NB4 (cell line): ENCODE results near the gene RPS6KA2.
"Not testable (repeated sequence)": the region's sequence is repeated elsewhere in the genome, so short reads cannot be mapped to it uniquely, and the experiment has no call there.

Source experiments
- DNase-seq: peaks from one replicate; pipeline ENCODE4 v3.0.0; 2010; ENCODE audit warnings: low read depth
- H3K4me3 ChIP-seq: one replicate; pipeline ENCODE4 v1.5.1; 2011; ENCODE audit warnings: mild to moderate bottlenecking, low read depth, low read length, moderate library complexity
- MYC ChIP-seq: IDR thresholded peaks from 2 replicates; pipeline ENCODE4 v1.6.1; 2011; ENCODE audit warnings: low read depth, low read length
- POLR2A ChIP-seq: IDR thresholded peaks from 2 replicates; pipeline ENCODE4 v1.6.1; 2011; ENCODE audit warnings: mild to moderate bottlenecking; ENCODE audit not compliant: insufficient read length; ENCODE audit errors: extremely low read depth
- TF ChIP-seq, protein P1 (sequence below): IDR thresholded peaks from 2 replicates; pipeline ENCODE4 v1.6.1; 2011; ENCODE audit warnings: low read depth, low read length
- TF ChIP-seq, protein P2 (sequence below): IDR thresholded peaks from one replicate; pipeline ENCODE4 v1.5.1; 2012; ENCODE audit warnings: low read depth, low read length

Gene RPS6KA2

GRCh38 chr6:166540631-166541331 is 86.3 kb downstream of the RPS6KA2 start:
- peak; percentile 85 for DNase-seq
- peak overlapping the region; percentile 12 for H3K4me3 ChIP-seq
- TF ChIP-seq POLR2A (no peak), MYC (no peak)
- TF ChIP-seq, protein P1, sequence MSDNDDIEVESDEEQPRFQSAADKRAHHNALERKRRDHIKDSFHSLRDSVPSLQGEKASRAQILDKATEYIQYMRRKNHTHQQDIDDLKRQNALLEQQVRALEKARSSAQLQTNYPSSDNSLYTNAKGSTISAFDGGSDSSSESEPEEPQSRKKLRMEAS = no peak; the same call in 1 of the 2 replicates
- TF ChIP-seq, protein P2, sequence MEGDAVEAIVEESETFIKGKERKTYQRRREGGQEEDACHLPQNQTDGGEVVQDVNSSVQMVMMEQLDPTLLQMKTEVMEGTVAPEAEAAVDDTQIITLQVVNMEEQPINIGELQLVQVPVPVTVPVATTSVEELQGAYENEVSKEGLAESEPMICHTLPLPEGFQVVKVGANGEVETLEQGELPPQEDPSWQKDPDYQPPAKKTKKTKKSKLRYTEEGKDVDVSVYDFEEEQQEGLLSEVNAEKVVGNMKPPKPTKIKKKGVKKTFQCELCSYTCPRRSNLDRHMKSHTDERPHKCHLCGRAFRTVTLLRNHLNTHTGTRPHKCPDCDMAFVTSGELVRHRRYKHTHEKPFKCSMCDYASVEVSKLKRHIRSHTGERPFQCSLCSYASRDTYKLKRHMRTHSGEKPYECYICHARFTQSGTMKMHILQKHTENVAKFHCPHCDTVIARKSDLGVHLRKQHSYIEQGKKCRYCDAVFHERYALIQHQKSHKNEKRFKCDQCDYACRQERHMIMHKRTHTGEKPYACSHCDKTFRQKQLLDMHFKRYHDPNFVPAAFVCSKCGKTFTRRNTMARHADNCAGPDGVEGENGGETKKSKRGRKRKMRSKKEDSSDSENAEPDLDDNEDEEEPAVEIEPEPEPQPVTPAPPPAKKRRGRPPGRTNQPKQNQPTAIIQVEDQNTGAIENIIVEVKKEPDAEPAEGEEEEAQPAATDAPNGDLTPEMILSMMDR = no peak

GRCh38 chr6:166539543-166539942 is 87.5 kb downstream of the RPS6KA2 start:
- no peak overlapping the region for H3K4me3 ChIP-seq
- no peak for DNase-seq
- TF ChIP-seq POLR2A = no peak
- TF ChIP-seq, protein P1 = no peak
- TF ChIP-seq, protein P2 = no peak
- no peak for TF ChIP-seq MYC

GRCh38 chr6:166539011-166539385 is 88.1 kb downstream of the RPS6KA2 start:
- not testable (repeated sequence) for H3K4me3 ChIP-seq, DNase-seq

DNA sequence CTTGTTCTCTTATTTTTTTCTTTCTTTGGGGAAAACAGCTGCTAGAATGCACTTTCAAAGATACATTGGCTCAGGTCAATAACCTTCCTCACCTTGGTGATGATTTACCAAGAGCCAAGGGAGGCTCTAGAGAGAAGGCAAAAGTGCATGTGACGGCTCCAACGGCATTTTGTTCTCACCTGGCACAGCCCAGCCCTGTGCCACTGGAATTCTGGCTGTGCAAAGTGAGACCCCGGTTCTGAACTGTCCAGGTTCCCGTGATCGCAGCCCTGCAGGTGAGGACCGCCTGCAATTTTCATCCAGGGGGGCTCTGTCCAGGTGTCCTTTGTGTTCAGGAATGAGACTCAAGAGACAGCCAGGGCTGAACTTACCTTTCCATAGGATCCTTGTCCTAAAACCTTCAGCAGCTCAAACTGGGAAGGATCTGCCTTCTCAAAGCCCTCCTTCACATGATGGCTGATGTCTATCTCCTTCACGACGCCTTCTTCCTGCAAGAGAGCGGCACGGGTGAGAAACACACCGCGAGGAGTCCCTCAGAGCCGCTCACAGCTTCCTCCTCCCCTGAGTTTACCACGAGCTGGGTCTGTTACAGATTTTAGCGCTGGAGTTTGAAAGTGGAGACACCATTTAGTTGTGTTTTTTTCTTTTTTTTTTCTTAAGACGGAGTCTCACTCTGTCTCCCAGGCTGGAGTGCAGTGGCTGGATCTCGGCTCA is 88.6 kb downstream of the RPS6KA2 start:
- H3K4me3 ChIP-seq = no peak overlapping the region
- no peak for DNase-seq
- TF ChIP-seq, protein P1 = no peak
- TF ChIP-seq, protein P2 = no peak
- TF ChIP-seq POLR2A (no peak), MYC (no peak)

DNA sequence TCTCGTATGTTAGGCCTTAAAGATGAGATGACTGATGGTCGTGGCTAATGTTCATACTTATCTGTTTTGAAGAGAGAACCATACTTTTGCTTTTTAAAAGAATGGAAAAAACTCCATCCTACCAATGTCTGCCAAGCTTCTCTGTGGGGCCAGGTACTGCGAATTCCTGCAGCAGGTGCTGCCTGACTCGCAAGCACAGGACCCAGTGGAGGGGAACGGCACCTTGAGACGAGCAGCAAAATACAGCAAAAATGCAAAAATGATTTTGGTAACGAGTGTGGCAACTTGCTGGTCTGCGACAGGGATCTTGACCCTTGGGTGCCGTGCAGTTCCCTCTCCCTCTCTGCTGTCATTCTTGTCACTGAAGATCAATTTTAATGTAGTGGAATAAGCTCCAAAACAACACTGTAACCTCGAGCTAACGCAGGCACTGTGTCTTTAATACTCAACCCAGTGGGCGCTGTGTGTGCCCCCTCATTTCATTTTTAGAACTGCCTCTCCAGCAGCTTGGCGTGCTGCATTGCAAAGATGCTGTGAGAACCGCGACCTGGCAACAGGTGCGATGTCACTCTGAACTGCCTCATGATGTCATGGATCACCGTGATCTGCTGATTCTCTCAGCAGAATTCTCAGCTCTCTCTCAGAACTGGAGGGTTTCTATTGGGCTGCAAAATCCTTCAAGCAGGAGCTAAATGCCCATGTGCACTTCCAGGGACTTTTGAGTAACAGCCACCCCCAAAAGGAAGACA is 92.2 kb downstream of the RPS6KA2 start:
- DNase-seq = no peak
- TF ChIP-seq, protein P2 = no peak
- TF ChIP-seq POLR2A (no peak), MYC (no peak)
- TF ChIP-seq, protein P1 = no peak
- no peak overlapping the region for H3K4me3 ChIP-seq
